Erythroblast (primary cell): Measurements from ENCODE around the gene FCHSD2.

ENCODE experiments used
- GATA1 ChIP-seq: IDR thresholded peaks from 2 replicates; pipeline ENCODE4 v1.6.1; 2011; ENCODE audit warnings: low read depth, mild to moderate bottlenecking, control low read depth, low read length, moderate library complexity
- POLR2A ChIP-seq: IDR thresholded peaks from 2 replicates; pipeline ENCODE4 v1.6.1; 2011; ENCODE audit warnings: mild to moderate bottlenecking, low read length

GRCh38 chr11:73124800-73125199 is 17.3 kb downstream of the FCHSD2 start:
- TF ChIP-seq POLR2A (no peak), GATA1 (no peak)
